Calu3 (cell line): ENCODE results near the gene ADGRG7. TPM values are rescaled to one million over a fixed set of nuclear protein-coding genes. Genes with fewer than 3 reads are reported as not detected.

ENCODE experiments used
- BruUV-seq: library from RNA; stranded (reverse); fragments of 400-500 nt; replicated peaks from 2 replicates; lab custom pipeline; 2021; lab: Mats Ljungman, UMichigan
- CTCF ChIA-PET: fragments of 300-600 bp; sonication (Branson Sonifier 250); formaldehyde crosslinking; loops from one replicate; lab custom pipeline; 2022; ENCODE audit warnings: antibody characterized with exemption; lab: Charles Lee
- DNase-seq: peaks from one replicate; pipeline ENCODE4 v3.0.0; 2022
- H3K27ac Mint-ChIP-seq: one replicate; pipeline ENCODE4 v1.8.0; 2022; ENCODE audit warnings: mixed read lengths; ENCODE audit not compliant: unreplicated experiment
- H3K27me3 Mint-ChIP-seq: one replicate; pipeline ENCODE4 v1.8.0; 2022; ENCODE audit warnings: mixed read lengths; ENCODE audit not compliant: unreplicated experiment
- H3K36me3 Mint-ChIP-seq: one replicate; pipeline ENCODE4 v1.8.0; 2022; ENCODE audit warnings: mild to moderate bottlenecking, moderate library complexity, mixed read lengths; ENCODE audit not compliant: insufficient read depth, unreplicated experiment
- H3K4me1 Mint-ChIP-seq: one replicate; pipeline ENCODE4 v1.8.0; 2022; ENCODE audit warnings: mild to moderate bottlenecking, low read depth, mixed read lengths; ENCODE audit not compliant: unreplicated experiment
- H3K4me3 Mint-ChIP-seq: one replicate; pipeline ENCODE4 v1.8.0; 2022; ENCODE audit warnings: mild to moderate bottlenecking, low read depth, moderate library complexity, mixed read lengths; ENCODE audit not compliant: unreplicated experiment
- H3K9me3 Mint-ChIP-seq: one replicate; pipeline ENCODE4 v1.8.0; 2022; ENCODE audit warnings: low read depth, mixed read lengths; ENCODE audit not compliant: unreplicated experiment
- intact Hi-C: fragments of 100-400 bp; cut with micrococcal nuclease; formaldehyde crosslinking; loops from one replicate; pipeline ENCODE4 v1.10.0; 2022; ENCODE audit not compliant: unreplicated experiment
- total RNA-seq: library from RNA; stranded (reverse); gene quantifications from 2 replicates; pipeline ENCODE4 v1.2.3, GENCODE V29; 2022
- TF ChIP-seq, protein P1 (sequence below): fragments of 200-600 bp; IDR thresholded peaks from one replicate; pipeline ENCODE4 v1.8.0; 2022; ENCODE audit warnings: antibody characterized with exemption; ENCODE audit not compliant: unreplicated experiment

The ADGRG7 gene
- total RNA-seq, 1 experiment from 2014 or later: 1.2 TPM

DNA sequence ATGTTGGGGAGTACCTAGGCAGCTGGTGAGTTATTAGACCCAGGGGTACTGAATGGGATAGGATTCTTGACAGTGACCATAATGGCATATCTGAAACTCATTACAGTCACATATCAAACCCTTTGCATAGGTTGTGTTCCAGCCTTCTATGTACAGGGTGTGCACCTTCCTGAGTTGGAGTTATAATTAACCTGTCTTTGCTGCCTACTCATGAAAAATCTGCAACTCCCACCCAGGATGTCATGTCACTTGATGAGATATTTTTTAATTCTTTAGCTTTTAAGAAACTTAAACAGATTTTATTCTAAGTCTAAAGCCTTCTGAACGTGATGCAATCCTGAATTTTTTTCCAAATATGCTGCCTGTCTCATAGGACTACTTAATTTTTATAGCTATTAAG is 21.1 kb upstream of the ADGRG7 start:
- no peak for DNase-seq
- CTCF ChIA-PET: interaction anchor here (0.9 kb wide), 1 partner anchor 126 kb away, joined by 4 read pairs; no protein-coding TSS in a partner anchor
- H3K27ac Mint-ChIP-seq: no peak overlapping the region
- no peaks in the 10 kb centered on the region for H3K36me3 Mint-ChIP-seq
- H3K9me3 Mint-ChIP-seq: peaks cover 2% of the 10 kb centered on the region
- no peak overlapping the region for H3K4me3 Mint-ChIP-seq
- TF ChIP-seq, protein P1, sequence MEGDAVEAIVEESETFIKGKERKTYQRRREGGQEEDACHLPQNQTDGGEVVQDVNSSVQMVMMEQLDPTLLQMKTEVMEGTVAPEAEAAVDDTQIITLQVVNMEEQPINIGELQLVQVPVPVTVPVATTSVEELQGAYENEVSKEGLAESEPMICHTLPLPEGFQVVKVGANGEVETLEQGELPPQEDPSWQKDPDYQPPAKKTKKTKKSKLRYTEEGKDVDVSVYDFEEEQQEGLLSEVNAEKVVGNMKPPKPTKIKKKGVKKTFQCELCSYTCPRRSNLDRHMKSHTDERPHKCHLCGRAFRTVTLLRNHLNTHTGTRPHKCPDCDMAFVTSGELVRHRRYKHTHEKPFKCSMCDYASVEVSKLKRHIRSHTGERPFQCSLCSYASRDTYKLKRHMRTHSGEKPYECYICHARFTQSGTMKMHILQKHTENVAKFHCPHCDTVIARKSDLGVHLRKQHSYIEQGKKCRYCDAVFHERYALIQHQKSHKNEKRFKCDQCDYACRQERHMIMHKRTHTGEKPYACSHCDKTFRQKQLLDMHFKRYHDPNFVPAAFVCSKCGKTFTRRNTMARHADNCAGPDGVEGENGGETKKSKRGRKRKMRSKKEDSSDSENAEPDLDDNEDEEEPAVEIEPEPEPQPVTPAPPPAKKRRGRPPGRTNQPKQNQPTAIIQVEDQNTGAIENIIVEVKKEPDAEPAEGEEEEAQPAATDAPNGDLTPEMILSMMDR: no peak
- intact Hi-C loops: no loop called here
- peaks cover 17% of the 10 kb centered on the region for H3K4me1 Mint-ChIP-seq
- no TSS peak for BruUV-seq
- no peaks in the 10 kb centered on the region for H3K27me3 Mint-ChIP-seq

DNA sequence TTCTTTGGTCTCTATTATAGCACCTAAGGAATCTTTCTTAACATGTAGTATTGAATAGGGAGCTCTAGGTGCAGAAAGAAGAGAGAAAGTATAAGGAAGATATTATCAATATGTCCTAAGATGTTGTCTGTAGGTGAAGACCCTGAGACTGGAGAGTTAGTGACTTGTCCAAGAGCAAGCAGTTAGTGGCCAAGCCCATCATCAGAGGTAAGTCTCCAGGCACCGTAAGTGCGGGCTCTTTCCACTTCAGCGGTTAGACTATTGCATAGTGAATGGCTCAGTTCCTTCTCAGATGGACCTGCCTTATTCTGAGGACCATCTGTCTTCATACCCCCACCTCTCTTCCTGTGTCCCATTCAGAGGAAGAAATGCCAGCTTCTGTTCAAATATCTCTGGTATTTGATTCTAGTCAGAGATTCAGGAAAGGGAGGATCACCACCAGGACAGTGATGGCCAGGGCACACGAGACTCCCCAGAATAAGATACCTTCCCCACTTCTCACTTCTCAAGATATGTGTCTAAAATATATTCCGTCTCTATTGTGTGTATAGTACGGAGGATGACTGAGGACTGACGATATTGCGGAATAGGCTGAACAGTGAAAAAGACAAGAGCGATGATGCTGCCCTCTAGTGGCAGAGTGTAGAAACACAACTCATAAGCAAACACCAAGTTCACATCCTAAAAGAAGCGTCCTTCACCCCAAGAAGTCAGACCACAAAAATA is 19.1 kb upstream of the ADGRG7 start:
- Mint-ChIP-seq H3K27ac (no peak overlapping the region), H3K36me3 (no peaks in the 10 kb centered on the region), H3K4me3 (peak overlapping the region; percentile 39), H3K9me3 (peaks cover 2% of the 10 kb centered on the region), H3K27me3 (no peaks in the 10 kb centered on the region), H3K4me1 (peaks cover 17% of the 10 kb centered on the region)
- intact Hi-C loops: loop anchor here (1.0 to 5.0 kb wide), 6 partner anchors 45 to 273 kb away; partner anchors contain the start of genes LNP1 and TOMM70
- BruUV-seq: no TSS peak
- DNase-seq: peak; percentile 55
- TF ChIP-seq, protein P1: peak; percentile 61
- CTCF ChIA-PET: interaction anchor here (1.2 to 4.8 kb wide), 3 partner anchors 14 to 128 kb away, joined by 3 to 88 read pairs (median 8); no protein-coding TSS in a partner anchor

DNA sequence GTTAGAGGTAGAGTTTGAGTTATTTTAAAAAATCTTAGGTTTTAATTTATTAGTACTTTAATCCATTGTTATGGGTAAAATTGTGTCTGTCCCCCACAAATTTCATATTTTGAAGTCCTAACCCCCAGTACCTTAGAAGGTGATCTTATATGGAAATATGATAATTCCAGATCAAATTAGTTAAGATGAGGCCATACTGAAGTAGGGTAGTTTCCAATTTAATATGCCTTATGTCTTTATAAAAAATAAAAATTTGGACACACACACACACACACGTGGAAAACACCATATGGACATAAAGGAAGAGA is 18.6 kb upstream of the ADGRG7 start:
- TF ChIP-seq, protein P1: no peak
- no peaks in the 10 kb centered on the region for H3K27me3 Mint-ChIP-seq
- intact Hi-C loops: loop anchor here (1.0 to 5.0 kb wide), 6 partner anchors 44 to 273 kb away; partner anchors contain the start of genes LNP1 and TOMM70
- peak overlapping the region; percentile 39 for H3K4me3 Mint-ChIP-seq
- no peak for DNase-seq
- no peaks in the 10 kb centered on the region for H3K36me3 Mint-ChIP-seq
- peaks cover 17% of the 10 kb centered on the region for H3K4me1 Mint-ChIP-seq
- peaks cover 2% of the 10 kb centered on the region for H3K9me3 Mint-ChIP-seq
- CTCF ChIA-PET: interaction anchor here (0.6 to 4.8 kb wide), 3 partner anchors 44 to 206 kb away, joined by 3 to 88 read pairs (median 5); no protein-coding TSS in a partner anchor
- BruUV-seq: no TSS peak
- H3K27ac Mint-ChIP-seq: no peak overlapping the region

DNA sequence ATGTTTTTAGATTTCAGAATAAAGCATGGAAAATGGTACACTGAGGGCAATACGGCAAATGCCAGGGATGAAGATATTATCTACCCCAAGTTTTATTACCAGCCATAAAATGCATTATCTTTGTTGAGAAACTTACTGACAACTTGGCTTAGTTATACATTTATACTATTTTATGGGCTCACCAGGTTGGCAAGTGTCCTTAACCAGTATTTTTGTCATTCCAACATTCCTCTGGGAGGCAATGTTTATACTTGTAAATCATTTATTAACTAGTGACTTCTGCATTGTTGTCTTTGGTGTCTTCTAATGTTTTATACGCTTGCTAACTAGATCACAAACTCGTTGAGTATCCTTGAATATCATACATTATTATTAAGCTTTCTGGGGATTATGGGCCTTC is 18.0 kb upstream of the ADGRG7 start:
- intact Hi-C loops: loop anchor here (2.0 to 5.0 kb wide), 4 partner anchors 43 to 274 kb away; partner anchors contain the start of genes LNP1 and TOMM70
- H3K36me3 Mint-ChIP-seq: no peaks in the 10 kb centered on the region
- no peak overlapping the region for H3K4me3 Mint-ChIP-seq
- H3K9me3 Mint-ChIP-seq: peaks cover under 1% of the 10 kb centered on the region
- no peaks in the 10 kb centered on the region for H3K27me3 Mint-ChIP-seq
- CTCF ChIA-PET: interaction anchor here (0.6 to 4.8 kb wide), 3 partner anchors 43 to 205 kb away, joined by 3 to 88 read pairs (median 5); no protein-coding TSS in a partner anchor
- H3K27ac Mint-ChIP-seq: no peak overlapping the region
- BruUV-seq: no TSS peak
- TF ChIP-seq, protein P1: no peak
- H3K4me1 Mint-ChIP-seq: peaks cover 17% of the 10 kb centered on the region
- no peak for DNase-seq
